BJ (cell line): ENCODE results near the gene WNT5B. TPM values are rescaled to one million over a fixed set of nuclear protein-coding genes. Genes with fewer than 3 reads are reported as not detected.
"Not testable (repeated sequence)": the region's sequence is repeated elsewhere in the genome, so short reads cannot be mapped to it uniquely, and the experiment has no call there.

ENCODE experiments used
- CTCF ChIA-PET: fragments of 350-600 bp; formaldehyde crosslinking; extraction: SDS; loops from one replicate; lab custom pipeline; 2021; ENCODE audit warnings: antibody characterized with exemption, inconsistent platforms; lab: Yijun Ruan, JAX
- POLR2A ChIA-PET: fragments of 300-600 bp; sonication (Branson Sonifier 250); formaldehyde crosslinking; extraction: SDS; loops from one replicate; lab custom pipeline; 2021; ENCODE audit warnings: antibody characterized with exemption; lab: Charles Lee
- DNase-seq: peaks from one replicate; pipeline ENCODE4 v3.0.0-alpha.2; 2011; ENCODE audit warnings: low read depth
- H3K27me3 ChIP-seq: 2 replicates; pipeline ENCODE4 v1.6.0; 2011; ENCODE audit warnings: low read length; ENCODE audit not compliant: control insufficient read depth, insufficient read depth
- H3K36me3 ChIP-seq: 2 replicates; pipeline ENCODE4 v1.5.1; 2011; ENCODE audit warnings: low read length; ENCODE audit not compliant: control insufficient read depth, insufficient read depth
- H3K4me3 ChIP-seq: 2 replicates; pipeline ENCODE4 v1.5.1; 2011; ENCODE audit warnings: low read depth, mild to moderate bottlenecking, control low read depth, low read length
- polyA plus RNA-seq: library from polyadenylated mRNA; depleted of rRNA; stranded (reverse); fragments of >200 nt; gene quantifications from 2 replicates; pipeline ENCODE4 v1.2.3, GENCODE V29; 2011; rRNA removed
- small RNA-seq: library from RNA; depleted of rRNA; stranded (forward); fragments of <200 nt; gene quantifications from one replicate; pipeline ENCODE3, GENCODE V24; 2012; ENCODE audit warnings: low replicate concordance, low read depth; ENCODE audit not compliant: insufficient read length
- TF ChIP-seq, protein P1 (sequence below): IDR thresholded peaks from 2 replicates; pipeline ENCODE4 v1.5.1; 2011; ENCODE audit warnings: low read depth, mild to moderate bottlenecking, control low read depth, inconsistent platforms, low read length, moderate library complexity; ENCODE audit not compliant: insufficient read depth

WNT5B gene
- polyA plus RNA-seq, 1 experiment = 57.3 TPM

DNA sequence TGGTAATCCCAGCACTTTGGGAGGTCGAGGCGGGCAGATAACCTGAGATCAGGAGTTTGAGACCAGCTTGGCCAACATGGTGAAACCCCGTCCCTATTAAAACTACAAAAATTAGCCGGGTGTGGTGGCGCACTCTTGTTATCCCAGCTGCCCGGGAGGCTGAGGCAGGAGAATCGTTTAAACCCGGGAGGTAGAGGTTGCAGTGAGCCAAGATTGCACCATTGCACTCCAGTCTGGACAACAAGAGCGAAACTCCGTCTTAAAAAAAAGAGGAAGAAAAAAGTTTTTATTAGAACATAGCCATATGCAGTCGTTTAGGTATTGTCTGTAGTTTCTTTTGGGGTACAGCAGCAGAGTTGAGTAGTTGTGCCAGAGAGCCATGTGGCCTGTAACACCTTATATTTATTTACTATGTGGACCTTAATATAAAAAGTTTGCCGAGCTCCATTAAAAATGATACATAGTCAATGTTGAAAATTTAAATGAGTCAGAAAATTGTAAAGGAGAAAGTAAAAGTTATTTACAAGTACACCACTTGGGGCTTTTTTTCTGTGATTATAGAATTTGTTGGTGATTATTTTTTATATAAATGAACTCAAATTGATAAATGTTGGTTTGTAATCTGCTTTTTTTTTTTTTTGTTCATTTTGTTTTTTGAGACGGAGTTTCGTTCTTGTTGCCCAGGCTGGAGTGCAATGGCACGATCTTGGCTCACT, 64.0 kb downstream of the WNT5B start:
- ChIA-PET POLR2A (no interaction called here), CTCF (interaction anchor here (0.7 to 1.5 kb wide), 2 partner anchors 40 to 98 kb away, joined by 3 read pairs; no protein-coding TSS in a partner anchor)
- Histone ChIP-seq H3K4me3 (no peak overlapping the region), H3K36me3 (no peaks in the 10 kb centered on the region), H3K27me3 (no peaks in the 10 kb centered on the region)
- TF ChIP-seq, protein P1, sequence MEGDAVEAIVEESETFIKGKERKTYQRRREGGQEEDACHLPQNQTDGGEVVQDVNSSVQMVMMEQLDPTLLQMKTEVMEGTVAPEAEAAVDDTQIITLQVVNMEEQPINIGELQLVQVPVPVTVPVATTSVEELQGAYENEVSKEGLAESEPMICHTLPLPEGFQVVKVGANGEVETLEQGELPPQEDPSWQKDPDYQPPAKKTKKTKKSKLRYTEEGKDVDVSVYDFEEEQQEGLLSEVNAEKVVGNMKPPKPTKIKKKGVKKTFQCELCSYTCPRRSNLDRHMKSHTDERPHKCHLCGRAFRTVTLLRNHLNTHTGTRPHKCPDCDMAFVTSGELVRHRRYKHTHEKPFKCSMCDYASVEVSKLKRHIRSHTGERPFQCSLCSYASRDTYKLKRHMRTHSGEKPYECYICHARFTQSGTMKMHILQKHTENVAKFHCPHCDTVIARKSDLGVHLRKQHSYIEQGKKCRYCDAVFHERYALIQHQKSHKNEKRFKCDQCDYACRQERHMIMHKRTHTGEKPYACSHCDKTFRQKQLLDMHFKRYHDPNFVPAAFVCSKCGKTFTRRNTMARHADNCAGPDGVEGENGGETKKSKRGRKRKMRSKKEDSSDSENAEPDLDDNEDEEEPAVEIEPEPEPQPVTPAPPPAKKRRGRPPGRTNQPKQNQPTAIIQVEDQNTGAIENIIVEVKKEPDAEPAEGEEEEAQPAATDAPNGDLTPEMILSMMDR = no peak
- no peak for DNase-seq

DNA sequence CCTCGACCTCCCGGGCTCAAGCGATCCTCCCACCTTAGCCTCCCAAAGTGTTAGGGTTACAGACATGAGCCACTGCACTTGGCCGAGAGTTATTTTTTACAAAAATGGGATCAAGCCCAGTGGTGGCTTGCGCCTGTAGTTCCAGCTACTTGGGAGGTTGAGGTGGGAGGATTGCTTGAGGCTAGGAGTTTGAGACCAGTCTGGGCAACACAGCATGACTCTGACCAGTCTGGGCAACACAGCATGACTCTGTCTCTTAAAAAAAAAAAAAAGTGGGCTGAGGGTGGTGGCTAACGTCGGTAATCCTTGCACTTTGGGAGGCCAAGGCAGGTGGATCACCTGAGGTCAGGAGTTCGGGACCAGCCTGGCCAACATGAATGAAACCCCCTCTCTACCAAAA, 66.1 kb downstream of the WNT5B start:
- CTCF ChIA-PET = interaction anchor here (0.6 kb wide), 1 partner anchor 24 kb away, joined by 3 read pairs; no protein-coding TSS in a partner anchor
- H3K36me3 ChIP-seq, POLR2A ChIA-PET, H3K4me3 ChIP-seq, DNase-seq, H3K27me3 ChIP-seq: not testable (repeated sequence)

GRCh38 chr12:1695886-1696670, 67.0 kb downstream of the WNT5B start:
- H3K27me3 ChIP-seq = no peaks in the 10 kb centered on the region
- POLR2A ChIA-PET = no interaction called here
- TF ChIP-seq, protein P1 = no peak
- CTCF ChIA-PET = no interaction called here
- H3K36me3 ChIP-seq = no peaks in the 10 kb centered on the region
- no peak overlapping the region for H3K4me3 ChIP-seq
- no peak for DNase-seq

DNA sequence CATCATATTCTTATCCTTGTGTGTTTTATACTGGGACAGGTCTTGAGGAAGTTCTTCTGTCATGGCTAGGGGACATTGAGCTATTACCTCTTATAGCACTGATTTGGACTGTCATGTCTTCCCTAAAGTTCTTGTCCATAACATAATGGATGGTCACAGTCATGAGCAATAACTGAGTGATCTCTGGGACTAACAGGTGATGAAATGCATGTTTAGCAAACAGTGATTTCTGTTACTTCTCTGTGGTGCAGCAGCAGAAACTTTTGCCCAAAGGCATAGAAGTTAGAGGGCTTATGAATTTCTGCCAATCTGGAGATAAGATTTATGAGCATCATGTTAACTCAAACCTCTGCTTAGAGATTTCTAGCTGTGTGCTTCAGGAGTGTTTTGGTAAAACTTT, 67.8 kb downstream of the WNT5B start:
- no peaks in the 10 kb centered on the region for H3K27me3 ChIP-seq
- CTCF ChIA-PET = interaction anchor here (1.6 kb wide), 1 partner anchor 94 kb away, joined by 3 read pairs; no protein-coding TSS in a partner anchor
- H3K36me3 ChIP-seq = no peaks in the 10 kb centered on the region
- no peak overlapping the region for H3K4me3 ChIP-seq
- no peak for DNase-seq
- TF ChIP-seq, protein P1 = no peak
- POLR2A ChIA-PET = no interaction called here

Small RNA genes lying within 50 kb of the gene (small RNA-seq; reads per million reads assigned to genes)
- not detected for gene MIR3649

Other genes with a start within 250 kb of the WNT5B start
- 4.9 and 9.4 TPM in 2 replicates for gene FBXL14, start 34.6 kb upstream of the WNT5B start, polyA plus RNA-seq
- gene ADIPOR2, start 61.8 kb downstream of the WNT5B start, polyA plus RNA-seq = 17.5 and 32.1 TPM in 2 replicates
- gene LRTM2, start 191.3 kb downstream of the WNT5B start, polyA plus RNA-seq = not detected in 2 replicates